Measurements from ENCODE around the gene PHLDB1. TPM values are rescaled to one million over a fixed set of nuclear protein-coding genes. Genes with fewer than 3 reads are reported as not detected.
"Not testable (repeated sequence)": the region's sequence is repeated elsewhere in the genome, so short reads cannot be mapped to it uniquely, and the experiment has no call there.

Gene PHLDB1
- total RNA-seq, 1 experiment from 2014 or later = 0.19 TPM

GRCh38 chr11:118572981-118573550 lies 34.3 kb upstream of the PHLDB1 start:
- H3K9me3 ChIP-seq (ENCODE audit: low read length) = no peaks in the 10 kb centered on the region
- no peaks in the 10 kb centered on the region for H3K36me3 ChIP-seq (ENCODE audit: insufficient read depth, low read length)
- H3K4me3 ChIP-seq (ENCODE audit: low read length) = peak overlapping the region; percentile 94
- no peak overlapping the region for H2AFZ ChIP-seq (ENCODE audit: low read length)
- peaks cover 11% of the 10 kb centered on the region for H4K20me1 ChIP-seq (ENCODE audit: insufficient read depth, low read depth, low read length)
- H3K79me2 ChIP-seq (ENCODE audit: low read length) = peaks cover 55% of the 10 kb centered on the region
- DNase-seq = peak; percentile 45
- H3K27me3 ChIP-seq (ENCODE audit: low read length) = no peaks in the 10 kb centered on the region
- H3K9ac ChIP-seq (ENCODE audit: low read length) = peak overlapping the region; percentile 97
- H3K4me1 ChIP-seq (ENCODE audit: low read length) = peaks cover 25% of the 10 kb centered on the region
- peak overlapping the region; percentile 69 for H3K27ac ChIP-seq (ENCODE audit: low read length)
- H3K9me2 ChIP-seq (replicated peaks; ENCODE audit: insufficient read depth, low read length) = no peaks in the 10 kb centered on the region
- H3K4me2 ChIP-seq (ENCODE audit: low read depth, low read length, poor library complexity, severe bottlenecking) = peak overlapping the region; percentile 80

GRCh38 chr11:118574636-118575035 lies 32.8 kb upstream of the PHLDB1 start:
- Histone ChIP-seq H3K36me3 (ENCODE audit: insufficient read depth, low read length) (no peaks in the 10 kb centered on the region), H3K9me2 (replicated peaks; ENCODE audit: insufficient read depth, low read length) (no peaks in the 10 kb centered on the region), H3K79me2 (ENCODE audit: low read length) (peaks cover 66% of the 10 kb centered on the region), H3K27ac (ENCODE audit: low read length) (no peak overlapping the region), H3K4me2 (ENCODE audit: low read depth, low read length, poor library complexity, severe bottlenecking) (peak overlapping the region; percentile 80), H2AFZ (ENCODE audit: low read length) (no peak overlapping the region), H4K20me1 (ENCODE audit: insufficient read depth, low read depth, low read length) (peaks cover 11% of the 10 kb centered on the region), H3K9ac (ENCODE audit: low read length) (no peak overlapping the region), H3K27me3 (ENCODE audit: low read length) (no peaks in the 10 kb centered on the region), H3K4me3 (ENCODE audit: low read length) (no peak overlapping the region), H3K4me1 (ENCODE audit: low read length) (peaks cover 25% of the 10 kb centered on the region), H3K9me3 (ENCODE audit: low read length) (no peaks in the 10 kb centered on the region)
- DNase-seq = no peak

- H4K20me1 ChIP-seq (ENCODE audit: insufficient read depth, low read depth, low read length) = peaks cover 10% of the 10 kb centered on the region
- H3K79me2 ChIP-seq (ENCODE audit: low read length) = peaks cover 71% of the 10 kb centered on the region
- not testable (repeated sequence) for DNase-seq
These were observed 29.4 kb upstream of the PHLDB1 start for GRCh38 chr11:118577995-118578394.

GRCh38 chr11:118581057-118581456 lies 26.4 kb upstream of the PHLDB1 start:
- H3K4me1 ChIP-seq (ENCODE audit: low read length) = no peaks in the 10 kb centered on the region
- peaks cover 40% of the 10 kb centered on the region for H3K79me2 ChIP-seq (ENCODE audit: low read length)
- no peak overlapping the region for H2AFZ ChIP-seq (ENCODE audit: low read length)
- peaks cover 3% of the 10 kb centered on the region; the same call in 1 of the 2 replicates for H3K36me3 ChIP-seq (ENCODE audit: insufficient read depth, low read length)
- H3K9me3 ChIP-seq (ENCODE audit: low read length) = no peaks in the 10 kb centered on the region
- H3K4me3 ChIP-seq (ENCODE audit: low read length) = no peak overlapping the region
- no peak overlapping the region for H3K27ac ChIP-seq (ENCODE audit: low read length)
- no peak for DNase-seq
- H4K20me1 ChIP-seq (ENCODE audit: insufficient read depth, low read depth, low read length) = peaks cover 5% of the 10 kb centered on the region; the same call in 1 of the 2 replicates
- no peaks in the 10 kb centered on the region for H3K27me3 ChIP-seq (ENCODE audit: low read length)
- no peaks in the 10 kb centered on the region for H3K9me2 ChIP-seq (replicated peaks; ENCODE audit: insufficient read depth, low read length)
- no peak overlapping the region for H3K4me2 ChIP-seq (ENCODE audit: low read depth, low read length, poor library complexity, severe bottlenecking)
- H3K9ac ChIP-seq (ENCODE audit: low read length) = no peak overlapping the region

More at GRCh38 chr11:118577995-118578394, 29.4 kb upstream of the PHLDB1 start:
- not testable (repeated sequence) for H3K4me2 ChIP-seq (ENCODE audit: low read depth, low read length, poor library complexity, severe bottlenecking); H3K9me3 ChIP-seq (ENCODE audit: low read length); H2AFZ ChIP-seq (ENCODE audit: low read length); H3K4me3 ChIP-seq (ENCODE audit: low read length); H3K27me3 ChIP-seq (ENCODE audit: low read length); H3K36me3 ChIP-seq (ENCODE audit: insufficient read depth, low read length); H3K9me2 ChIP-seq (replicated peaks; ENCODE audit: insufficient read depth, low read length); H3K9ac ChIP-seq (ENCODE audit: low read length); H3K27ac ChIP-seq (ENCODE audit: low read length)
- peaks cover 20% of the 10 kb centered on the region for H3K4me1 ChIP-seq (ENCODE audit: low read length)

- no peak overlapping the region for H3K4me2 ChIP-seq (ENCODE audit: low read depth, low read length, poor library complexity, severe bottlenecking)
- H3K4me1 ChIP-seq (ENCODE audit: low read length) = no peaks in the 10 kb centered on the region
- H3K9me2 ChIP-seq (replicated peaks; ENCODE audit: insufficient read depth, low read length) = no peaks in the 10 kb centered on the region
- H3K9me3 ChIP-seq (ENCODE audit: low read length) = no peaks in the 10 kb centered on the region
- no peak overlapping the region for H3K4me3 ChIP-seq (ENCODE audit: low read length)
- H3K9ac ChIP-seq (ENCODE audit: low read length) = no peak overlapping the region
- H3K79me2 ChIP-seq (ENCODE audit: low read length) = no peaks in the 10 kb centered on the region
- H3K36me3 ChIP-seq (ENCODE audit: insufficient read depth, low read length) = peaks cover 6% of the 10 kb centered on the region; the same call in 1 of the 2 replicates
- H3K27ac ChIP-seq (ENCODE audit: low read length) = no peak overlapping the region
- no peaks in the 10 kb centered on the region for H3K27me3 ChIP-seq (ENCODE audit: low read length)
- no peak overlapping the region for H2AFZ ChIP-seq (ENCODE audit: low read length)
- DNase-seq = no peak
- H4K20me1 ChIP-seq (ENCODE audit: insufficient read depth, low read depth, low read length) = no peaks in the 10 kb centered on the region
These were observed 19.5 kb upstream of the PHLDB1 start for GRCh38 chr11:118587952-118588351.

- Histone ChIP-seq H3K9me2 (replicated peaks; ENCODE audit: insufficient read depth, low read length) (no peaks in the 10 kb centered on the region), H3K4me1 (ENCODE audit: low read length) (no peaks in the 10 kb centered on the region), H3K79me2 (ENCODE audit: low read length) (no peaks in the 10 kb centered on the region), H3K4me2 (ENCODE audit: low read depth, low read length, poor library complexity, severe bottlenecking) (no peak overlapping the region), H2AFZ (ENCODE audit: low read length) (no peak overlapping the region), H3K27ac (ENCODE audit: low read length) (no peak overlapping the region), H3K9me3 (ENCODE audit: low read length) (no peaks in the 10 kb centered on the region), H3K36me3 (ENCODE audit: insufficient read depth, low read length) (peaks cover 11% of the 10 kb centered on the region; the same call in 1 of the 2 replicates), H3K27me3 (ENCODE audit: low read length) (no peaks in the 10 kb centered on the region), H3K4me3 (ENCODE audit: low read length) (no peak overlapping the region), H3K9ac (ENCODE audit: low read length) (no peak overlapping the region), H4K20me1 (ENCODE audit: insufficient read depth, low read depth, low read length) (no peaks in the 10 kb centered on the region)
- no peak for DNase-seq
These were observed 14.6 kb upstream of the PHLDB1 start for GRCh38 chr11:118592616-118593367.

- not testable (repeated sequence) for H3K9me3 ChIP-seq (ENCODE audit: low read length); DNase-seq; H3K79me2 ChIP-seq (ENCODE audit: low read length); H3K27me3 ChIP-seq (ENCODE audit: low read length); H3K4me2 ChIP-seq (ENCODE audit: low read depth, low read length, poor library complexity, severe bottlenecking); H3K4me1 ChIP-seq (ENCODE audit: low read length); H3K27ac ChIP-seq (ENCODE audit: low read length); H3K4me3 ChIP-seq (ENCODE audit: low read length); H4K20me1 ChIP-seq (ENCODE audit: insufficient read depth, low read depth, low read length); H3K9ac ChIP-seq (ENCODE audit: low read length); H3K9me2 ChIP-seq (replicated peaks; ENCODE audit: insufficient read depth, low read length); H2AFZ ChIP-seq (ENCODE audit: low read length)
- H3K36me3 ChIP-seq (ENCODE audit: insufficient read depth, low read length) = peaks cover 11% of the 10 kb centered on the region; the same call in 1 of the 2 replicates
These were observed 12.4 kb upstream of the PHLDB1 start for GRCh38 chr11:118594984-118595383.

- Histone ChIP-seq H2AFZ (ENCODE audit: low read length) (no peak overlapping the region), H3K4me1 (ENCODE audit: low read length) (no peaks in the 10 kb centered on the region), H3K9ac (ENCODE audit: low read length) (no peak overlapping the region), H3K79me2 (ENCODE audit: low read length) (no peaks in the 10 kb centered on the region), H3K27ac (ENCODE audit: low read length) (no peak overlapping the region), H3K36me3 (ENCODE audit: insufficient read depth, low read length) (peaks cover 11% of the 10 kb centered on the region; the same call in 1 of the 2 replicates), H4K20me1 (ENCODE audit: insufficient read depth, low read depth, low read length) (no peaks in the 10 kb centered on the region), H3K9me3 (ENCODE audit: low read length) (no peaks in the 10 kb centered on the region), H3K9me2 (replicated peaks; ENCODE audit: insufficient read depth, low read length) (no peaks in the 10 kb centered on the region), H3K4me3 (ENCODE audit: low read length) (no peak overlapping the region), H3K27me3 (ENCODE audit: low read length) (no peaks in the 10 kb centered on the region), H3K4me2 (ENCODE audit: low read depth, low read length, poor library complexity, severe bottlenecking) (no peak overlapping the region)
- no peak for DNase-seq
These were observed 10.9 kb upstream of the PHLDB1 start for GRCh38 chr11:118596224-118597146.
